DMS 273 (cell line): Measurements from ENCODE around the gene CDIPT.

ENCODE experiments used
- DNase-seq: peaks from one replicate; lab custom pipeline; 2025; ENCODE audit not compliant: unreplicated experiment; lab: John Stamatoyannopoulos, UW

The CDIPT gene

DNA sequence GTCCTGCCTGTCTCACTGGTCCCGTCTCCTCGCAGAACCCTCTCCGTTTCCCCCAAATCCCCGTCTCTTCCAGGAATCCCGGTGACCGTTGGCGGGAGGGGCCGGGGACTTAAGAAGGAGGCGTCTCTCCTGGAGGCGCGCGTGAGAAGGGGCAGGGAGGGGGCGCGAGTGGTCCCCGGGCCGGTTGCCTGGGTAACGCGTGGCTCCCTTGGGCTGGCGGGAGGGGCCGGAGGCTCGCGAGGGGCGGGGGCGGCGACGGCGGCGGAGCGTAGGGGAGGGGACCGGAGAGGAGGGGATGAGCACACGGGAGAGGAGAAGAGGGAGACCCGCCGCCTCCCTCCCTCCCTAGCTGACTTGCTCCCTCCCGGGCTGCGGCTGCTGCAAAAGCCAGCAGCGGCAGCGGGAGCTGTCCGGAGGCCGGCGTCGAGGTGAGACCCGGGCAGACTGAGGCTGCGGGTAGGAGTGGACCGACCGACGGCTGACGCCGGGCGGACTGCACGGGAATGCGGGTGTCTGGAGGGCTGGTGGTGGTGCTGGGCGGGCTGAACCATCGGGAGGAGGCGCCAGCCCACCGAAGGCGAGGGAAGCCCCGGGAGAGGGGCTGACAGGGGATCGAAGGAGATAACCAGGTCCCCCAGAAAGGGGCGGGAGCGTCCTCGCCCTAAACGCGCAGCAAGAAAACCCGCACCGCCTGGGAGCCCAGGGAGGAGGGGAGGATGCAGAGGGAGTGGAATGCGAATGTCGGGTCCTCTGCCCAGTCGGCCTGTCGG lies 50.9 kb downstream of the CDIPT start, which contains the start of gene PRRT2:
Gene PRRT2, plus strand, starts transcription at position 298 of the 770 bp plus-strand sequence. CDS start 862 bp downstream, outside the sequence.
- DNase-seq, result peak; percentile 89

DNA sequence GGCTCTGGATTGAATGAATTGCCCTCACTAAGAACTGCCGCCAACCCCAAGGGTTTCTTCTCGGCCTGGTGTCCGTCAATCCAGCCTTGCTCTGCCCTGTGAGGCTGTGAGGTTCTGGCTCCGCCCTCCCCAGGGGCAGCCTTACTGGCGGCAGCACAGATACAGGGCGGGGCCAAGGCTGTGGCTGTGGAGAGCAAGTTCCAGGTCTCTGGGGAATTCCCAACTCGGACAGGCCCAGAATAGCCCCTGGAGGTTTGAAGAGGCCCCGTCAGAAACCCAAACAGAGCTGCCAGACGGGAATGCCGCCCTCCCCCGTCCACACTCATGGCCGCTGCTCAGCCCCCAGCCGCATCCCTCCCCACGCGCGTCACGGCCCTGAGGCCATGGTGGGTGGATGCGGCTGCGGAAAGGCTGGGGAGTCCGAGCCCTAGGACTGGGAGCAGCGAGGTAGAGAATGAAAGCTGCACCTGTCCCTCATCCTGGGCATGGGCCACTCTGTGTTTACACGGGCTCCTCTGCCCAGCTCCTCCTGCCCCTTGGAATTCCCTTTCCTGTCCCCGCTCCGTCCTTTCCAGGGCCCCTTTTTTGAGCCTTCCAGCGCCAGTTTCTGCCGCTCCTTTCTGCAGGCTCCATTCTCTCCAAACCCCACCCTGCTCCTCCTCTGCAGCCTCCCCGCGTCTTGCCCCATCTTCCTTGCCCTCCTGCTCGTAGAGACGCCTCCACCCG lies 51.7 kb downstream of the CDIPT start:
- DNase-seq, result peak; percentile 98

DNA sequence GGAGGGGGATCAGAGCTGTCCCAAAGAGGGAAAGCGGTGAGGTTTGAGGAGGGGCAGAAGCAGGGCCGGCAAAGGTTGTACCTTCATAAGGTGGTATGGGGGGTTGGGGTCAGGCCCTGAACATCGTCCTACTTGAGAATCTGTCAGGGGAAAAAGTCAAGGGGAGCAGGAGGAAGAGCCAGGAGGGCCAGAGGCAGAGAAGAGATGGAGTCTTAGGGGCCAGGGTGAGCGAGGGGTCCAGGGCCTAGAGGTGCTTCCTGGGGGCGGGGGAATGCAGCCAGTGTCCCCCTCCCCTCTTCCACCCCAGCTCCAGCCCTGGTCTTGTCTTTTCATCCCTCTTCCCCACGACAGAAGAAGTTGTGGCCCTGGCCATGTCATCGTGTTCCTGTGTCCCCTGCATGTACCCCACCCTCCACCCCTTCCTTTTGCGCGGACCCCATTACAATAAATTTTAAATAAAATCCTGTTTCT lies 52.3 kb downstream of the CDIPT start:
- DNase-seq, result no peak

DNA sequence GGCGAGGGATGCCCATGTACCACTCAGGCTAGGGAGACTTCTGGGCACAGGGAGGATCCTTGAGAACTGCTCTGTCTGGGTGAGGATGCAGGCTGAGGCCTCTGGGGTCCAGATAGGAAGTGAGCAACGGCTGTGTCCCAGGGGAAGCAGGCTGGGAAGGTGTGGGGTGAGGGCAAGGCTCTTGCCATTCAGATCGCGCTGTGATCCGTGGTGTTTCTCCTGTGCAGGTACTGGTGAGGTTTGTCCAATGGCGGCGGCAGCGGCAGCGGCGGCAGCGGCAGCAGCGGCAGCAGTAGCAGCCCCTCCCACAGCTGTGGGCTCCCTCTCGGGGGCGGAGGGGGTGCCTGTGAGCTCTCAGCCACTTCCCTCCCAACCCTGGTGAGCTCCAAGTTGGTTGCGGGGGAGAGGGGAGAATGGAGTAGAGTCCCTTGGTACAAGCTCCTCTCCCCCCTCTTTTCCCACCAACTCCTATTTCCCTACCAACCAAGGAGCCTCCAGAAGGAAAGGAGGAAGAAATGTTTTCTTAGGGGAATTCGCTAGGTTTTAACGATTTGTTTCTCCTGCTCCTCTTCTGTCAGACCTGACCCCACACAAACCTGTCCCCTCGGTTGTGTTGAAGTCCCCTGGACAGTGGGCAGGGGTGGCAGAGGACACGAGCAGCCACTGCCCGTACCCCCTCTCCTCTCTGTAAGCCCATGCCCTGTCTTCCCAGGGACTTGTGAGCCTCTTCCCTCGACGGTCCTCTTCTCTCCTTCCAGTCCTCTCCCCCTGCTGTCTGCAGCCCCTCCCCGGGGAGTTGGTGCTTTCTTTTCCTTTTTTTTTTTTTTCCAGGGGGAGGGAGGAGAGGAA lies 53.0 kb downstream of the CDIPT start:
- peak; percentile 78 for DNase-seq

DNA sequence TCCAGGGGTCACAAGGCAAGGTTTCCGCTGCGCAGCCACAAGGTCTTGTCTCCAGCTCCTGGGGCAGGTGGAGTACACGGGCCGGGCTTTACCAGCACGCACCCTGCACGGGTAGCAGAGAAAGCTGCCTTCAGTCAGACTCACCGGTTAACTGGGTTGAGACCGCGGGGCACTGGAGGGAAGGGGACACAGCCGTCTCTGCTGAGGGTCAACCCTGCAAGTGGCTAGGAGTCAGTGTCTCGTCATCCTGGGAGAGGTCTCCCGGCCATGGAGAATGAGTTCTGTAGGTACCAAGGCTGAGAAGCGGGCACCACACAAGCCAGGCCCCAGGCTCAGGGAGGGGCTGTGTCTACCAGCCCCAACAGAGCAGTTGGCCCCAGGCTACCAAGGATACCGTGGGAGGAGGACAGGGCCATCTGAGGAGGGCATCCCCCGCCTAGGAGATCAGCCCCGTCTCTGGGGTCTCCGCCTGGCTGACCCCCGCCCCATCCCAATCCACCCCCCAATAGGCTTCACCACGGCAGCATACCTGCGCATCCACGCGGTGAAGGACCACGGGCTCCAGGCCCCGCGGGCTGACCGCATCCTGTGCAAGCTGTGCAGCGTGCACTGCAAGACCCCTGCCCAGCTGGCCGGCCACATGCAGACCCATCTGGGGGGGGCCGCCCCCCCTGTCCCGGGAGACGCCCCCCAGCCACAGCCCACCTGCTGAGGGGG lies 53.8 kb downstream of the CDIPT start:
- DNase-seq, result peak; percentile 62
